GM18867 (cell line): ENCODE measurements around the gene CEACAM21.

Source experiments
- ATAC-seq: cut with Tn5 transposase; IDR thresholded peaks from one replicate; pipeline ENCODE4 v1.9.1; 2021; ENCODE audit warnings: mild to moderate bottlenecking, moderate library complexity; ENCODE audit not compliant: unreplicated experiment

CEACAM21 gene

DNA sequence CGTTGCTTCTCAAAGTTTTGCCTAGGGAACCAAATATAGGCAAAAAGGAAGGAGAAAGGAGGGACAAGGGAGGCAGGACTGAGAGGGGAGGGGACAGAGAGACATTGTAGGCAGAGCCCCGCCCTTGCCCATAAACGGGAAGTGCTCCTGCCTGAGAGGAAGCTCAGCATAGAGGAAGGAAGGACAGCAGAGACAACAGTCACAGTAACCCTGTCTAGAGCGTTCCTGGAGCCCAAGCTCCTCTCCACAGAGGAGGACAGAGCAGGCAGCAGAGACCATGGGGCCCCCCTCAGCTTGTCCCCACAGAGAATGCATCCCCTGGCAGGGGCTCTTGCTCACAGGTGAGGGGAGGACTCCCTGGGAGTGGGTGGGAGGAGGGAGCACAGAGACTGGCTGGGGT is at the start of gene CEACAM21:
Gene CEACAM21, plus strand, starts transcription at position 169 of the 400 bp plus-strand sequence. Its CDS starts 109 bp downstream, at position 278.
- ATAC-seq, result peak; percentile 68

- ATAC-seq, result no peak
Observed at GRCh38 chr19:41527089-41527488, 48.9 kb upstream of the CEACAM21 start.

DNA sequence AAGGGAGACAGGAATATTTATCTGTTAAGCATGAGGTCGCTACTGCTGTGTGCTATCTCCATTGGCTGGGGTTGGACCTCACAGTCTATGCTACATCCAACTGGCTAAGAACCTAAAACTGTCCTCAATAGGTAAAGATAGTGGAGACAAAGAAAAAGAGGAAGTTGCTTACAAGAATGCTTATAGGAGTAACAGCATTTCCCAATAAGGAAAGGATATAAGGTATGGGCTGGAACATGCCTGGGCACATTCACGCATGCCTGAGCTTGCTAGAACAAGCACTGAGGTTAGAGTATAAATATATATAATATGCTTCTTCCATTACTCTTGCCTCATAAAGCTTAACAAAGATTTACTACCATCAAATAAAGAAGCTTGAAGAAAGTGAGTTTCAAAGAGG is 47.9 kb upstream of the CEACAM21 start:
- ATAC-seq, result no peak

- ATAC-seq, result no peak
Observed at GRCh38 chr19:41529484-41530183, 46.3 kb upstream of the CEACAM21 start.

DNA sequence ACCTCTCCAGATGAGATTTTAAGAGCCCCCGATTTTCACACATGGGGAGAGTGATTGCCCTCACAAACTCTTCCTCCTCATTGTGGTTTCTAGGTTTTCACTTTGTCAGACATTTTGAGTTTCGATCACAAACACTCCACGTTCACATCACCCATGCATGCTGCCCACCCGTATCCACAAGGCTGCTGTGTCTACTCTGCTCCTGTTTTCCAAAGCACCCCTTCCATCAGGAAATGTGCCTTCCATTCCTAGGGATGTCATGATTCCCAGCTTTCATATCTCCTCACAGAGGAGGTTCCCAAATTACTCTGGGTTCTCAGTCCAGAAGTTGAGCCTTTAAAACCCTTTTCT is 45.8 kb upstream of the CEACAM21 start:
- no peak for ATAC-seq

GRCh38 chr19:41530761-41531301 is 45.1 kb upstream of the CEACAM21 start:
- ATAC-seq, result no peak

- ATAC-seq, result peak; percentile 49
Observed at GRCh38 chr19:41531438-41532311, 44.3 kb upstream of the CEACAM21 start.

GRCh38 chr19:41532526-41532925 is 43.4 kb upstream of the CEACAM21 start:
- ATAC-seq, result no peak

DNA sequence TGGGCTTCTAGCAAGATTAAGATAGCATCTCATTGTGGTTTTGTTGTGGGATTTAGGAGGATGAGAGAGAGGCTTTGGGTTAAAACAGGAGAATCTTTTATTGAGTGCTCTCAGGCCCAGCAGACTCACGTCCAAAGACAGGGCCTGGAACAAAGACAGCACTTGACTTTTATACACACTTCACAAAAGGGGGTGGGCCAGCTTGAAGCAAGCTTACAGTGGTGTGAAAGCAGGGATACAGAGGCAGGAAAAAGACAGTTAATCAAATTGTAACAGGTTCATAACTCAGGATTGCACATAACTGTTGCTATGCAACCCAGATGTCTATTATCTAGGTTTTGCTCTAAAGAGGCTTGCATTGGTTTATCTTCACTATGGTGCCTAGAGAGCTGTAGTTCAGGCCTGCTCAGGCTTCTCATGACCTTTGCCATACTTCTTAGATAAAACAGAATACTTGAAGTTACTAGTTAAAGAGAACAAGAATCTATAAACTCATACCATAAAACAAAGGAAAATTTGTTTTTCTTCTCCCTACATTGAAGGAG is 42.2 kb upstream of the CEACAM21 start:
- no peak for ATAC-seq

- ATAC-seq, result peak; percentile 70
Observed at GRCh38 chr19:41535029-41535622, 40.8 kb upstream of the CEACAM21 start.

DNA sequence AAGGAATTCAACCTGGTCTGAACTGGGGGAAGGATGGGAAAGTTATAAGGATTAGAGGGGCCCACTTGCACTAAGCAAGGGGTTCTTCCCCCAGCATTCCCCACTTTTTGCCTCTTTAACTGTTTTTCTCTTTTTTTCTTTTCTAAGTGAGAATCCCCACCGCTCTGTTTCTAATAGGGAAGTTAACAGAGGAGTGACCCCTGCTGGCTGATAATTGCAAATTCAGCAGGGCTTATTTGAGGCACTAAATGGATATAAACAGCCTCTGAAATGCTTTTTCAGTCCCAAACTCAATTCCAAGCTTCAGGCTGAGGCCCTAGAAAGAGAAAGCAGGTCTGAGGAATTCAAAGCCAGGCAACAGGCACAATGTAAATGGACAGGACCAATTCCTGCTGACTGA is 38.2 kb upstream of the CEACAM21 start:
- no peak for ATAC-seq

- no peak for ATAC-seq
Observed at GRCh38 chr19:41540041-41540695, 35.8 kb upstream of the CEACAM21 start.

DNA sequence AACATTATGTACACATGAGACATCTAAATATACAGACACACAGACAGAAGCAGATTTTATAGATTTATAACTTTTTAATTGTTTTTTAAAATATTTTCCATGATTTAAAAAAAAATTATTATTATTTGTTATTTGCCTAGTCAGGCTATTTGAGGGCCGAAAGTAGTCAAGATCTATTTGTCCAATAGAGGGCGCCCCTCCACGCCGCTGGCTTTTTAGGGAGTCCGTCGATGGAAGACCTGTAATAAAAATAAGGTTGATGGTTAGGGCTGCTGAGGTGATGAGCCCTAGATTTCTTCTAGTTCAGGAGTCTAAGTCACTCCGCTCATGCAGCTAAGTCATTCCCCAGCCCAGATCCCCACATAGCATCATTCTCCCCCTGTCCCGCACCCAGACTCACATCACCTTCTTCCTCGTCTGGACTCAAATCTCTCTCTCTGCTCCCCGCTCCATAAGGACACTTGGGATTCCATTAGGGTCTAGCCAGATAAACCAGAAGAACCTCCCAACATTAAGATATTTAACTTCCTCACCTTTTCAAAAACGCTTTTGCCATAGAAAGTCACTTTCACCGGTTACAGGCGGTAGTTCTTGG is 33.9 kb upstream of the CEACAM21 start:
- ATAC-seq, result no peak

DNA sequence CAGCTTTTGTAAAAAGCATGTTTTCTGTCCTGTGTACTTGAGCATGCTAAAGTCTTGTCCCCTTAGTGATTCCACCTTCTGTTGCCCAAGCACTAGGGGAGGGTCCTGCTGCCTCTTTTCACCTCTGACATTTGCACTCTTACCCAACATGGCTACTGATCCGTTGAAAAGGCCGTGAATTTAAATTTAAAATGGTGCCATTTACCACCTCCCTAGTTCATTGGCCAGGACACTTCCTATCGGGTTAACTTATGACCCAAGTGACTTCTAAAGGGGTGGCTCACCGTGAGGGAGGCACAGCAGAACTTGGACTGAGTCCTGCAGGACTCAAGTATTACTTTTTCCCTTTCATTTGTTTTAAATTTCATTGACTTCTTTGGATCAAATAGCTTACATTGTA is 33.3 kb upstream of the CEACAM21 start:
- ATAC-seq, result no peak

DNA sequence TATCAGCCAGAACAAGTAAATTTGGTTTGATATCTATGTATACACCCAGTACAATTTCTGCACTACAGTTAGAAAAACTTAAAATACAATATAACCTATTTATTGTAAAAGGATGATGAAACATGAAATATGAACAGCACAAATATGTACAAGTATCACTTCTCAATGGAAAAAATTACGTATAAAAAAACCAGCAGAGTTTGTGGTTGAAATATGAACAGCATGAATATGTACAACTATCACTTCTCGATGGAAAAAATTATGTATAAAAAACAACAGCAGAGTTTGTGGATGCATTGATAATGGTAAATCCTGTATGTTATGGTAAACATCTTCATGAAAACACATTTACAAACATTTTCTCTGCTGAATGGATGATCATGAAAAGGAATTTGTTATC is 32.4 kb upstream of the CEACAM21 start:
- ATAC-seq, result no peak

DNA sequence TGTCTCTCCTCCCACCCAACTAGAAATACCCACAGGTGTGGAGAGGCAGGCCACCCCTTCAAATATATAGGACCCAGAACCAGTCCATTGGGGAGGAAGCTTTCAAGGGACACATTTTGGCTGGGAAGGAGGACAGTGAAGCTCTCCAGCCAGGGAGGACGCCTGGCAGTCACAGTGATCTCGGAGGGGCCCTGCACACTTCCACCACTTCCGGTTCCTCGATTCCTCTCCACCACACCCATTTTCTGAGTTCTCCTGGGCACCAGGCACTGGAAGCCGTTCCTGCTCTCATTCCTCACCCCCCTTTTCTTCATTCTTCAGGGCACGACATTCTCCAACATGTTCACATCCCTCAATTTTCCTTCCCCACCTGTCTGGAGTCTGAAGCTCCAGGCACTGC is 30.4 kb upstream of the CEACAM21 start:
- no peak for ATAC-seq

GRCh38 chr19:41546386-41546789 is 29.6 kb upstream of the CEACAM21 start:
- peak; percentile 39 for ATAC-seq

GRCh38 chr19:41546961-41547360 is 29.0 kb upstream of the CEACAM21 start:
- no peak for ATAC-seq

DNA sequence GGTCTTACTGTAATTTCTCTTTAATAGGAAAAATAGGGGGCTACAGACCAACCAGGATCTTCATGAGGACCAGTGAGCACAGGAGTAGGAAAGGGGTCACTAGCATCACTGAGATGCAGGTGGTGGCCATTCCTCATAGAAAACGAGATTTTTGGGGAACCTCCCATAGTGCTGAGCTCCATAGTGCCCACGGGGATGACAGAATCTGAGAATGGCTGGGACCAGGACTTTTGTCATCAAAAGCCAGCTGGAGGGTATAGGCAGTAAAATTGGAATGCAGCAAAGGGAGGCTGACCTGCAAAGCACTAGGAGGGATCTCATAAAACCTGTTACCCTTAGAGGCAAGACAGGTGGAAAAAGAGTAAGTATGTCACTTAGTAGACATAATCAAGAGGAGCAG is 28.4 kb upstream of the CEACAM21 start:
- ATAC-seq, result no peak

- no peak for ATAC-seq
Observed at GRCh38 chr19:41548047-41548446, 27.9 kb upstream of the CEACAM21 start.
